ENCODE data around the gene GARRE1. TPM values are rescaled to one million over a fixed set of nuclear protein-coding genes. Genes with fewer than 3 reads are reported as not detected.

GARRE1 gene
- polyA plus RNA-seq, 2 of the 4 experiments (the other 2 are of a cell fraction), result 9.6 to 20.0 TPM

DNA sequence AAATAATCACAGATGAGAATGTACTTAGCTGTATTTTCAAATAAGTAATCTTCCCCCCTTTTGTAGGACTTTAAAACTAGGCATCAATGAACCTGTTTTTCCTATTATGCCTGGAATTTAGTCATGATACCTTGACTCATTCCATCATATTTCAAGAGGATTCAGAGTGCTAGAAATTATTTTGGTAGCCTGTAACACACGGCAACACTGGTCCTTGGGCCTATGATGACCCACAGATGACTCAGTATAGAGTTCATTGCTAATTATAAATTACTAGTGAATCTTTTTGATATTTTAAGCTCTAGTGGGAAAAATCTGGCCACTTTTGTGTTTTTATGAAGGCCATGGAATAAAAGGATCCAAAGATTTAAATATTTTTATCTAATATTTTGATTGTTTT lies 26.0 kb upstream of the GARRE1 start:
- DNase-seq (ENCODE audit: low read depth in 1 of 2, low spot score in 1 of 2) (no peak), FAIRE-seq (no peak), ATAC-seq (no peak)
- Histone ChIP-seq H3K4me2 (no peak overlapping the region), H3K4me1 (peaks cover 50% of the 10 kb centered on the region), H3K27ac (no peak overlapping the region), H3K9me3 (no peaks in the 10 kb centered on the region), H3K4me3 (no peak overlapping the region)
- CTCF ChIA-PET, result interaction anchor here (1.0 to 12.6 kb wide), 6 partner anchors 8 to 450 kb away, joined by 3 to 173 read pairs (median 4); no protein-coding TSS in a partner anchor
- TF ChIP-seq ESRRA (IDR thresholded peaks at IDR 0.05; ENCODE audit: borderline replicate concordance, low read length) (no peak), HOXB5 (CRISPR knock-in tag; IDR thresholded peaks at IDR 0.05) (no peak), FOSL2 (IDR thresholded peaks at IDR 0.05) (no peak), FOSL2 (CRISPR knock-in tag; IDR thresholded peaks at IDR 0.05) (no peak), HOXB13 (CRISPR knock-in tag; IDR thresholded peaks at IDR 0.05; ENCODE audit: low read depth) (no peak), ZNF302 (CRISPR knock-in tag; IDR thresholded peaks at IDR 0.05) (no peak), CTCF (IDR thresholded peaks at IDR 0.05) (no peak), RARB (CRISPR knock-in tag; IDR thresholded peaks at IDR 0.05) (no peak), CHD2 (IDR thresholded peaks at IDR 0.05; ENCODE audit: low read length, partially characterized antibody) (no peak), SREBF2 (IDR thresholded peaks at IDR 0.05) (no peak), RCOR1 (IDR thresholded peaks at IDR 0.05; ENCODE audit: low read depth, low read length) (no peak), CHD4 (IDR thresholded peaks at IDR 0.05; ENCODE audit: borderline replicate concordance) (no peak), TP53 (CRISPR knock-in tag; IDR thresholded peaks at IDR 0.05) (no peak), NFE2L2 (conservative IDR thresholded peaks at IDR 0.05; ENCODE audit: low read length) (no peak), RNF2 (IDR thresholded peaks at IDR 0.05; ENCODE audit: borderline replicate concordance, low read depth) (no peak), TFCP2L1 (CRISPR knock-in tag; IDR thresholded peaks at IDR 0.05) (no peak), PHF8 (IDR thresholded peaks at IDR 0.05; ENCODE audit: borderline replicate concordance, low read depth) (no peak)
- TF ChIP-seq, protein P1, sequence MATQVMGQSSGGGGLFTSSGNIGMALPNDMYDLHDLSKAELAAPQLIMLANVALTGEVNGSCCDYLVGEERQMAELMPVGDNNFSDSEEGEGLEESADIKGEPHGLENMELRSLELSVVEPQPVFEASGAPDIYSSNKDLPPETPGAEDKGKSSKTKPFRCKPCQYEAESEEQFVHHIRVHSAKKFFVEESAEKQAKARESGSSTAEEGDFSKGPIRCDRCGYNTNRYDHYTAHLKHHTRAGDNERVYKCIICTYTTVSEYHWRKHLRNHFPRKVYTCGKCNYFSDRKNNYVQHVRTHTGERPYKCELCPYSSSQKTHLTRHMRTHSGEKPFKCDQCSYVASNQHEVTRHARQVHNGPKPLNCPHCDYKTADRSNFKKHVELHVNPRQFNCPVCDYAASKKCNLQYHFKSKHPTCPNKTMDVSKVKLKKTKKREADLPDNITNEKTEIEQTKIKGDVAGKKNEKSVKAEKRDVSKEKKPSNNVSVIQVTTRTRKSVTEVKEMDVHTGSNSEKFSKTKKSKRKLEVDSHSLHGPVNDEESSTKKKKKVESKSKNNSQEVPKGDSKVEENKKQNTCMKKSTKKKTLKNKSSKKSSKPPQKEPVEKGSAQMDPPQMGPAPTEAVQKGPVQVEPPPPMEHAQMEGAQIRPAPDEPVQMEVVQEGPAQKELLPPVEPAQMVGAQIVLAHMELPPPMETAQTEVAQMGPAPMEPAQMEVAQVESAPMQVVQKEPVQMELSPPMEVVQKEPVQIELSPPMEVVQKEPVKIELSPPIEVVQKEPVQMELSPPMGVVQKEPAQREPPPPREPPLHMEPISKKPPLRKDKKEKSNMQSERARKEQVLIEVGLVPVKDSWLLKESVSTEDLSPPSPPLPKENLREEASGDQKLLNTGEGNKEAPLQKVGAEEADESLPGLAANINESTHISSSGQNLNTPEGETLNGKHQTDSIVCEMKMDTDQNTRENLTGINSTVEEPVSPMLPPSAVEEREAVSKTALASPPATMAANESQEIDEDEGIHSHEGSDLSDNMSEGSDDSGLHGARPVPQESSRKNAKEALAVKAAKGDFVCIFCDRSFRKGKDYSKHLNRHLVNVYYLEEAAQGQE (IDR thresholded peaks at IDR 0.05), result no peak
- TF ChIP-seq, protein P2, sequence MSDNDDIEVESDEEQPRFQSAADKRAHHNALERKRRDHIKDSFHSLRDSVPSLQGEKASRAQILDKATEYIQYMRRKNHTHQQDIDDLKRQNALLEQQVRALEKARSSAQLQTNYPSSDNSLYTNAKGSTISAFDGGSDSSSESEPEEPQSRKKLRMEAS (IDR thresholded peaks at IDR 0.05), result no peak
- TF ChIP-seq, protein P3, sequence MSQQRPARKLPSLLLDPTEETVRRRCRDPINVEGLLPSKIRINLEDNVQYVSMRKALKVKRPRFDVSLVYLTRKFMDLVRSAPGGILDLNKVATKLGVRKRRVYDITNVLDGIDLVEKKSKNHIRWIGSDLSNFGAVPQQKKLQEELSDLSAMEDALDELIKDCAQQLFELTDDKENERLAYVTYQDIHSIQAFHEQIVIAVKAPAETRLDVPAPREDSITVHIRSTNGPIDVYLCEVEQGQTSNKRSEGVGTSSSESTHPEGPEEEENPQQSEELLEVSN (IDR thresholded peaks at IDR 0.05; ENCODE audit: borderline replicate concordance, low read depth), result no peak
- POLR2A ChIA-PET, result no interaction called here
- WGBS (ENCODE audit: missing lambda C conversion rate), result 64% methylated on average over 1 of the region's 1 CpG

DNA sequence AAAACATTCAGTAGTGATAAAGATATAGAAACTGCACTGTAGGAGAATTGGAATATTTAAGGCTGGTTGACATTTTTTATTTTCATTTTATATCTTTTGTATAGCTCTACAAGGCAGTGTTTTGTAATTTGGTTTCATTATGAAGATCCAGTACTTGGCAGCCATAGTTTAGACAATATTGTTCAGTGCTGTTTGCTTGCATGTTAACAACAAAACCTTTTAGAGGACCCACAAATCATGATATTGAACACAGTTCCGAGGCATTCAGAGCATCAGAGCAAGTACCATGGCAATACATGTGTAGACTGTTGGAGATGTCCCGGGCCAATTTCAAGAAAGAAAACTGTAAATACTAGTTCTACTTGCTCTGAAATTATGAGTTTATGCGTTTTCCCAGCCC lies 25.6 kb upstream of the GARRE1 start:
- DNase-seq (ENCODE audit: low read depth in 1 of 2, low spot score in 1 of 2) (no peak), ATAC-seq (no peak), FAIRE-seq (no peak)
- Histone ChIP-seq H3K4me2 (no peak overlapping the region), H3K4me3 (no peak overlapping the region), H3K27ac (no peak overlapping the region), H3K4me1 (peaks cover 54% of the 10 kb centered on the region), H3K9me3 (no peaks in the 10 kb centered on the region)
- no peak for TF ChIP-seq NR3C1 (IDR thresholded peaks at IDR 0.05)
- TF ChIP-seq JUNB (IDR thresholded peaks at IDR 0.05), result no peak
- TF ChIP-seq RARB (CRISPR knock-in tag; IDR thresholded peaks at IDR 0.05), result no peak
- TF ChIP-seq HOXB5 (CRISPR knock-in tag; IDR thresholded peaks at IDR 0.05), result no peak
- no peak for TF ChIP-seq KDM1A (IDR thresholded peaks at IDR 0.05; ENCODE audit: low read depth)
- no peak for TF ChIP-seq ZFP36 (IDR thresholded peaks at IDR 0.05; ENCODE audit: borderline replicate concordance, partially characterized antibody)
- no peak for TF ChIP-seq RAD21 (conservative IDR thresholded peaks at IDR 0.05 in 1 of 2, IDR thresholded peaks at IDR 0.05 in 1 of 2)
- TF ChIP-seq RFX5 (IDR thresholded peaks at IDR 0.05), result no peak
- no peak for TF ChIP-seq RCOR1 (IDR thresholded peaks at IDR 0.05; ENCODE audit: low read depth, low read length)
- TF ChIP-seq, protein P4, sequence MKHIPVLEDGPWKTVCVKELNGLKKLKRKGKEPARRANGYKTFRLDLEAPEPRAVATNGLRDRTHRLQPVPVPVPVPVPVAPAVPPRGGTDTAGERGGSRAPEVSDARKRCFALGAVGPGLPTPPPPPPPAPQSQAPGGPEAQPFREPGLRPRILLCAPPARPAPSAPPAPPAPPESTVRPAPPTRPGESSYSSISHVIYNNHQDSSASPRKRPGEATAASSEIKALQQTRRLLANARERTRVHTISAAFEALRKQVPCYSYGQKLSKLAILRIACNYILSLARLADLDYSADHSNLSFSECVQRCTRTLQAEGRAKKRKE (CRISPR knock-in tag; IDR thresholded peaks at IDR 0.05; ENCODE audit: low read depth), result no peak
- no peak for TF ChIP-seq MAFK (IDR thresholded peaks at IDR 0.05; ENCODE audit: partially characterized antibody)
- TF ChIP-seq NFE2L2 (conservative IDR thresholded peaks at IDR 0.05; ENCODE audit: low read length), result no peak
- TF ChIP-seq, protein P5, sequence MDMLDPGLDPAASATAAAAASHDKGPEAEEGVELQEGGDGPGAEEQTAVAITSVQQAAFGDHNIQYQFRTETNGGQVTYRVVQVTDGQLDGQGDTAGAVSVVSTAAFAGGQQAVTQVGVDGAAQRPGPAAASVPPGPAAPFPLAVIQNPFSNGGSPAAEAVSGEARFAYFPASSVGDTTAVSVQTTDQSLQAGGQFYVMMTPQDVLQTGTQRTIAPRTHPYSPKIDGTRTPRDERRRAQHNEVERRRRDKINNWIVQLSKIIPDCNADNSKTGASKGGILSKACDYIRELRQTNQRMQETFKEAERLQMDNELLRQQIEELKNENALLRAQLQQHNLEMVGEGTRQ (IDR thresholded peaks at IDR 0.05), result no peak
- no peak for TF ChIP-seq SREBF2 (IDR thresholded peaks at IDR 0.05)
- 90% methylated on average over 3 of the region's 3 CpGs for WGBS (ENCODE audit: missing lambda C conversion rate)
- ChIA-PET POLR2A (no interaction called here), CTCF (interaction anchor here (0.6 to 12.6 kb wide), 7 partner anchors 8 to 451 kb away, joined by 3 to 173 read pairs (median 4); no protein-coding TSS in a partner anchor)

Measured in A549 (cell line).